Duodenal mucosa (tissue), 2 donors: ENCODE results near the gene C1QTNF1.

Experiments used
- H3K27ac ChIP-seq: one replicate; pipeline ENCODE4 v1.7.0; 2013; ENCODE audit warnings: low read depth, low read length
- H3K27me3 ChIP-seq, 2 donors: one replicate each; pipeline ENCODE4 v1.7.0; 2013; ENCODE audit warnings: low read length in 2 of 2, control low read depth in 1 of 2; ENCODE audit not compliant: insufficient read depth in 2 of 2, control insufficient read depth in 1 of 2
- H3K36me3 ChIP-seq, 2 donors: one replicate each; pipeline ENCODE4 v1.7.0; 2013; ENCODE audit warnings: low read length in 2 of 2, control low read depth in 1 of 2; ENCODE audit not compliant: insufficient read depth in 2 of 2, control insufficient read depth in 1 of 2
- H3K4me1 ChIP-seq, 2 donors: one replicate each; pipeline ENCODE4 v1.7.0; 2013; ENCODE audit warnings: low read length in 2 of 2, control low read depth in 1 of 2; ENCODE audit not compliant: insufficient read depth in 2 of 2, control insufficient read depth in 1 of 2
- H3K4me3 ChIP-seq, 2 donors: one replicate each; pipeline ENCODE4 v1.7.0; 2013; ENCODE audit warnings: low read length in 2 of 2, low read depth in 1 of 2
- H3K9ac ChIP-seq, 2 donors: one replicate each; pipeline ENCODE4 v1.7.0; 2013; ENCODE audit warnings: low read length in 2 of 2, low read depth in 1 of 2
- H3K9me3 ChIP-seq, 2 donors: one replicate each; pipeline ENCODE4 v1.7.0; 2013; ENCODE audit warnings: low read length in 2 of 2, control low read depth in 1 of 2; ENCODE audit not compliant: control insufficient read depth in 1 of 2

C1QTNF1 gene

DNA sequence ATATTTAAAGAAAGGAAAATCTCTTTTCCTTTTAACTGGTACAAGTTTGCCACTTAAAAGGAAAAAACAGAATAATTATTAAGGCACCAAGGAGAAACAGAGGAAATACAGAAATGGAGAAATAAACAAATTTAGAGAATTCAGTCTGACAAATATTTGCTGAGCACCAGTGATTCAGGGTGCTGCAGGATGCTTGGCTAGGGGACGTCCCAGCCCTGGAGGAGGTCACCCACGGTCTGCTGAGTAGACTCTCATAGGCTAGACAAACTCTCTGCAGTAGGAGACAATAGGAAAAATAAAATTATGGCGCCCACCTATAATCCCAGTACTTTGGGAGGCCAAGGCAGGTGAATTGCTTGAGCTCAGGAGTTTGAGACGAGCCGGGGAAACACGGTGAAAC lies 15.9 kb downstream of the C1QTNF1 start:
- Histone ChIP-seq H3K9me3 (no peaks in the 10 kb centered on the region), H3K36me3 (no peaks in the 10 kb centered on the region), H3K4me3 (no peak overlapping the region), H3K27me3 (no peaks in the 10 kb centered on the region), H3K27ac (no peak overlapping the region), H3K9ac (no peak overlapping the region), H3K4me1 (no peaks in the 10 kb centered on the region)

DNA sequence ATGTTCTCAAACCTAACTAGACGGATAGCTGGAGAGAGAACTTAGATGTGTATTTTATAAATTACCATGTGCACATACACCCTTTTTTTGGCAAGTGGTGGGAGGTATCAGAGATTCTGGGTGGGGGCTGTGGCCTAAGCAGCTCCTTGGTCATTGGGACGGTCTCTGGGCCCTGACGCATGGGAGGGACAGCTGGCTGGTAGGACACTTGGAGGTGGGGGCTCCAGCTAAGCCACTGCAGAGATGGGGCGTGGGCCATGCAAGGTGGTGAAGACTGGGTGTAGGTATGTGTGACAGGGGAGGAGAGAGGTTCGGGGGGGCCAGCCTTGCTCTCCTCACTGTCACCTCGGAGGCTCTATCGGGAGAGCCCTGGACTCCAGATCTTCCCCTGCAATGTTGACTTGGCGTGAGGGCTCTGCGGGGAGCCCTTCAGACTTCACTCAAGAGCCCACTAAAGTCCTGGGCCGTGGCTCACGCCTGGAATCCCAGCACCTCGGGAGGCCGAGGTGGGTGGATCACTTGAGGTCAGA lies 17.1 kb downstream of the C1QTNF1 start:
- H3K27me3 ChIP-seq, result no peaks in the 10 kb centered on the region
- H3K27ac ChIP-seq, result no peak overlapping the region
- H3K4me3 ChIP-seq, result no peak overlapping the region
- H3K9ac ChIP-seq, result no peak overlapping the region
- no peaks in the 10 kb centered on the region for H3K4me1 ChIP-seq
- H3K9me3 ChIP-seq, result no peaks in the 10 kb centered on the region
- H3K36me3 ChIP-seq, result no peaks in the 10 kb centered on the region

DNA sequence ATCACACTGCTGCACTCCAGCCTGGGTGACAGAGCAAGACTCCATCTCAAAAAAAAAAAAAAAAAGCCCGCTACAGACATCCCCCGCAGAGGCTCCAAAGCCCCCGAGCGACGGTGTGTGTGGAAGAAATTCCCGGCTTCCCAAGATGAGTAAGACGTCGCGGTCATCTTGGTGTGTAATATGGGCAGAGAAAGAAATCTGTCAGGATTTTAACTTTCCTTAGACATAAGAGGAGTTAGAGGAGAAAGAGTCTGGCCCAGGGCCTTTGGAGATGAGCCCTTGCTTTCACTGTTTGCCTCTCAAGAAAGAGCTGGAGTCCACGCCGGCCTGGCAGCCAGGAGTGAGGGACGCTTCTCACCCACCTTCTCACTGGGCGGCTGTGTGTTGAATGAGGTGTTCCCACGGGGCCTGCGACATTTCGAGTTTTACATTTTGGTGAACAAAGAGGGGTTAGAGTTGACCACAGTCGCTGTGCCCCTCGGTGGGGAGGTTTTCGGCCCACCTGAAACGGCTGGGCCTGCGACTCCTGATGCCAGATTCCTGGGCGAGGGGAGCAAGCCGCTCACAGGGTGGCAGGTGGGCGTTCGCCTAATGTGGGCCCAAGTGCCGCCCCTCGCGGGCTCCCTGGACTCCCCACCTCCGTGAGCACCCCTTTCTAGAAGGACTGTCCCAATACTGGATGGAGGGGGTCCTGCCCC lies 17.9 kb downstream of the C1QTNF1 start:
- H3K9me3 ChIP-seq, result no peaks in the 10 kb centered on the region
- H3K4me3 ChIP-seq, result no peak overlapping the region
- no peaks in the 10 kb centered on the region for H3K36me3 ChIP-seq
- no peaks in the 10 kb centered on the region for H3K4me1 ChIP-seq
- no peaks in the 10 kb centered on the region for H3K27me3 ChIP-seq
- H3K9ac ChIP-seq, result no peak overlapping the region
- H3K27ac ChIP-seq, result no peak overlapping the region

DNA sequence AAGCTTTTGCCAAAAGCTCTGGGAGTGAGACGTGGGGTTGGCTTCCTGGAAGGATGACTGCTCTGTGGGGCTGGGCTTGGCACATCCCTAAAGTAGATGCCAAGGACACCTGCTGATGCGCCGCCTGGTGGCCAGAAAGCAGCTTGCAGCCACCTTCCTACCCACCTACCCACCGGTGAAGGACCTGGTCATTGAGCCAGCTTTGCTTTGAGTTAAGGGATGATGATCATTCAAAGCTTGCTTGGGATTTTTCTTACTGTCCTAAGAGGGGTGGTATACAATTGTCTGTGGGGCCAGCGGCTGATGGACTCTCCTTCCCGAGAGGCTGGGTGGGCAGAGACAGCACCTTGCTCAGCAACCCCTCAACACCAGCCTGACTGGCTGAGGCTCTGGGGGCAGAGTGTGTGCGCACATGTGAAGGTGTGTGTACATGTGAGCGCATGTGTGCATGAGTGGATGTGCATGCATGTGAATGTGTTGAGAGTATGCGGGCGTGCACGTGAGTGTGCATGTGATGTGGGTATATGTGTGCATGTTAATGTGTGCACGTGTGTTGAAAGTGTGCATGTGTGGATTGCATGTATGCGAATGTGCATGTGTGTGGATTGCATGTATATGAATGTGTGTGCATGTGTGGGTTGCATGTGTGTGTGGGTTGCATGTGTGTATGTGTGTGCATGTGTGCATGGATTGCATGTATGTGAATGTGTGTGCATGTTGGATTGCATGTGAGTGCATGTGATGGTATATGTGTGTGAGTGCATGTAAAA lies 18.6 kb downstream of the C1QTNF1 start:
- no peak overlapping the region for H3K27ac ChIP-seq
- no peak overlapping the region for H3K9ac ChIP-seq
- H3K4me3 ChIP-seq, result no peak overlapping the region
- peaks cover 0 to under 1% of the 10 kb centered on the region in 2 donors for H3K36me3 ChIP-seq
- H3K4me1 ChIP-seq, result no peaks in the 10 kb centered on the region
- H3K9me3 ChIP-seq, result no peaks in the 10 kb centered on the region
- no peaks in the 10 kb centered on the region for H3K27me3 ChIP-seq

DNA sequence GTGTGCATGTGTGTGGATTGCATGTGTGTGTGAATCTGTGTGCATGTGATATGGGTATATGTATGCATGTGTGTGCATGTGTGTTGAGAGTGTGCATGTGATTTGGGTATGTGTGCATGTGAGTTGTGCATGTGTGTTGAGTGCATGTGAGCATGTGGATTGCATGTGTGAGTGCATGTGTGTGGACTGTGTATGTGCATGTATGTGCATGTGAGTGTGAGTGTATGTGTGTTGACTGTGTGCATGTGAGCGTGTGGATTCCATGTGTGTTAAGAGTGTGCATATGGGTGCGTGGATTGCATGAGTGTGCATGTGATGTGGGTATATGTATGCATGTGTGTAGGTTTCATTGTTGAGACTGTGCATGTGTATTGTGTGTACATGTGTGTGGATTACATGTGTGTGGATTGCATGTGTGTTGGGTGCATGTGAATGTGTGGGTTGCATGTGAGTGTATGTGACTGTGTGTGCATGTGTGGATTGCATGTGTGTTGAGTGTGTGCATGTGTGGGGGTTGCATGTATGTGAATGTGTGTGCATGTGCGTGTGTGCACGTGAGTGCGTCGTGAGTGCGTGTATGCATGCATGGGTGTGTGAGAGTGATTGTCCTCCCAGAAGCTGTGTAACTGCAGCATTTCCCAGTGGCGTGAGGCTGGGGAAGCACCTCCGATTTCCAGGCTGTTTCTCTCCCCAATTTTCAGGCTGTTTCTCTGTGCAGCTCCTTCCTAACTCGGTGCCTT lies 19.4 kb downstream of the C1QTNF1 start:
- Histone ChIP-seq H3K9me3 (no peaks in the 10 kb centered on the region), H3K27ac (no peak overlapping the region), H3K27me3 (no peaks in the 10 kb centered on the region), H3K36me3 (peaks cover 0 to 3% of the 10 kb centered on the region in 2 donors), H3K9ac (no peak overlapping the region), H3K4me3 (no peak overlapping the region), H3K4me1 (no peaks in the 10 kb centered on the region)

DNA sequence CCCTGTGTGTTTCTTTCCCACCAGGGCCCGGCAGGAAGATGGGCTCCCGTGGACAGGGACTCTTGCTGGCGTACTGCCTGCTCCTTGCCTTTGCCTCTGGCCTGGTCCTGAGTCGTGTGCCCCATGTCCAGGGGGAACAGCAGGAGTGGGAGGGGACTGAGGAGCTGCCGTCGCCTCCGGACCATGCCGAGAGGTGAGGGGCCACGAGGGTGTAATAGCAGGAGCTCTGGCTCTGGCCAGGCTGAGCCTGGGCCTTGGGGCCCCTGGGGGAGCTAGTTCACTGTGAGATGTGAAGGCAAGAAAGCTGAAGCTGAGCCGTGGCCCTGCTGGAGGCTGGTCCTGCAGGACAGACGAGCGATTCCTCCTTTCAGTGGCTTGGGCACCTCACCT lies 20.0 kb downstream of the C1QTNF1 start:
- Histone ChIP-seq H3K27me3 (no peaks in the 10 kb centered on the region), H3K4me1 (no peaks in the 10 kb centered on the region), H3K9ac (no peak overlapping the region), H3K4me3 (no peak overlapping the region), H3K27ac (no peak overlapping the region), H3K36me3 (peaks cover 0 to 3% of the 10 kb centered on the region in 2 donors), H3K9me3 (no peaks in the 10 kb centered on the region)

DNA sequence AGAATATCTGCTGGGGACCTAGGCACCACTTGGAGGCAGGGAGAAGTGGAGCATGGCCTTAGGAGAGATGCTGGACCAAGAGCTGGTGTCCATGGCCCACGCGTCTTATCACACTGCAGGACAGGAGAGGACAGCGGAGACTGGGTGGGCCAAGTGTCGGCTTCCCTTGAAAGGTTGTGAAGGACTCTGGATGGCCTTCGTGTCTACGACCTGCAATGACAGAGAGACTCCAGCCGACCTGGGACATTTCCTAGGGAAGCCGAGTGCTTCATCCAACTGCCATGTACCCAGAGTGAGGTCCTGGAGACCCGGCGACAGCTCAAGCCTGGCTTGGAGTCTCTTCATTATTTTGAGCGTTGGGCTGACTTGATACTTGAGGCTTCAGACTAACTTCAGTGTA lies 20.5 kb downstream of the C1QTNF1 start:
- Histone ChIP-seq H3K27me3 (no peaks in the 10 kb centered on the region), H3K4me3 (no peak overlapping the region), H3K9ac (no peak overlapping the region), H3K36me3 (peaks cover 0 to 3% of the 10 kb centered on the region in 2 donors), H3K4me1 (no peaks in the 10 kb centered on the region), H3K9me3 (no peaks in the 10 kb centered on the region), H3K27ac (no peak overlapping the region)

DNA sequence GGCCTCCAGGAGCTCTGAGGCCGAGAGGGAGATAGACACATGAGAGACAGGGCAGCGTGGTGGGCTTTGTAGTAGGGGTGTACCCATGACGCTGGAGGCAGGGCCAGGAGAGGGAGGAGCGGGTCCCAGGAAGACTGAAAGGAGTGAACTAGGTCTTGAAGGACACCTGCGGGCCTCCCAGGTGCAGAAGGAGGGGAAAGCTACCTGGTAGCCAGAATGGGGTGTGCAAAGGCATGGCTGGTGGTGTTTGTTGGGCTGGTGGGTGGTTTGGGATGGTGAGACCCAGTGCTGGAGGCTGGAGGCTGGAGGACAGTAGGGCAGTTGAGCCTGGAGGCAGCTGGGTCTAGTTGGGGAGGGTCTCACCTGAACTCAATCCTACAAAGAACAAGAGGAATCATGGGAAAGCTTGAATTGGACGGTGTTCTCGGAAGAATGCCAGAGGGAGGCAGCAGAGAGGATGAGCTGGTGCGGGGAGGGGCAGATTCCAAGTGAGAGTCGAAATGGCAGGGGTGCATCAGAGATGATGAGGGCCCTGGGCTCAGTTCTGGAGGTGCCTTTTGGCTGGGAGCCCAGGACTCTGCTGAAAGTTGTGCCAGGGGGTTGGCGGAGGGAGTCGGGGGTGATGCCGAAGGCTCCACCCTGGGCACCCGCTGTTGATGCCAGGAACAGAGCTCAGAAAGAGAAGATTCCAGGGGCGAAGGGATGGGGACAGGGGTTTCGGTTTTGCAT lies 21.2 kb downstream of the C1QTNF1 start:
- Histone ChIP-seq H3K27ac (no peak overlapping the region), H3K9ac (no peak overlapping the region), H3K9me3 (no peaks in the 10 kb centered on the region), H3K4me3 (no peak overlapping the region), H3K4me1 (no peaks in the 10 kb centered on the region), H3K36me3 (peaks cover 0 to 3% of the 10 kb centered on the region in 2 donors), H3K27me3 (no peaks in the 10 kb centered on the region)

DNA sequence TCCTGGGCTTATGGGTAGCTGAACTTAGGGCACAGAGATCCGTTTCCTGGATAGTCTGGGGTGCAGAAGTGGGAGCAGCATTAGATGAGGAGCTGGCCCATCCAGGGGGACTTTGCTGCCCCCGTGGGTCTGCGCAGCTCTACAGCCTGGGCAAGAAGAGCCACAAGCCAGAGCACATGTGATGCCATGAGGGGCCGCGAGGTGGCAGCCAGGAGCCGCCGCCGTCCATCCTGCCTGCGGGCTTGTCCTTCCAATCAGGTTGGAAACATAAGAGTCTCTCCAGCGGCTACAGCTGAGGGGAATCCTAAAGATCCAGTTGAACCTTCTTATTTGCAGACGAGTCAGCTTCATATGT lies 21.9 kb downstream of the C1QTNF1 start:
- peaks cover 0 to 2% of the 10 kb centered on the region in 2 donors for H3K27me3 ChIP-seq
- H3K9ac ChIP-seq, result no peak overlapping the region
- H3K4me3 ChIP-seq, result no peak overlapping the region
- no peaks in the 10 kb centered on the region for H3K4me1 ChIP-seq
- peaks cover 0 to 3% of the 10 kb centered on the region in 2 donors for H3K36me3 ChIP-seq
- H3K9me3 ChIP-seq, result no peaks in the 10 kb centered on the region
- H3K27ac ChIP-seq, result no peak overlapping the region
